ENCODE measurements around the gene RAB26.
"Not testable (repeated sequence)": the region's sequence is repeated elsewhere in the genome, so short reads cannot be mapped to it uniquely, and the experiment has no call there.

Gene RAB26

GRCh38 chr16:2147981-2148671 is at the start of gene RAB26:
Gene RAB26, plus strand, starts transcription at chr16:2148625. Its CDS starts 159 bp downstream, at chr16:2148784.
- DNase-seq (ENCODE audit: low spot score) = peak; percentile 75
- TF ChIP-seq CTCF (conservative IDR thresholded peaks at IDR 0.05; ENCODE audit: low read depth) = no peak
- ChIA-PET POLR2A (ENCODE audit: low non-redundant PET) (no interaction called here), CTCF (no interaction called here)
- H3K27ac ChIP-seq = peak within 1 kb of the TSS; percentile 100

- H3K27ac ChIP-seq; DNase-seq (ENCODE audit: low spot score); POLR2A ChIA-PET (ENCODE audit: low non-redundant PET); CTCF ChIA-PET: not testable (repeated sequence)
These were observed 46.8 kb upstream of the RAB26 start for GRCh38 chr16:2101581-2101980.

GRCh38 chr16:2102471-2102870 is 46.0 kb upstream of the RAB26 start:
- CTCF ChIA-PET = no interaction called here
- DNase-seq (ENCODE audit: low spot score) = no peak
- TF ChIP-seq CTCF (conservative IDR thresholded peaks at IDR 0.05; ENCODE audit: low read depth) = no peak

GRCh38 chr16:2104464-2104863 is 44.0 kb upstream of the RAB26 start:
- CTCF ChIA-PET; H3K27ac ChIP-seq; DNase-seq (ENCODE audit: low spot score); POLR2A ChIA-PET (ENCODE audit: low non-redundant PET): not testable (repeated sequence)

More at GRCh38 chr16:2102471-2102870, 46.0 kb upstream of the RAB26 start:
- POLR2A ChIA-PET (ENCODE audit: low non-redundant PET) = no interaction called here
- H3K27ac ChIP-seq = no peak overlapping the region

GRCh38 chr16:2105291-2105690 is 43.1 kb upstream of the RAB26 start:
- DNase-seq (ENCODE audit: low spot score); CTCF ChIA-PET; POLR2A ChIA-PET (ENCODE audit: low non-redundant PET): not testable (repeated sequence)
- H3K27ac ChIP-seq = peak overlapping the region; percentile 30

- POLR2A ChIA-PET (ENCODE audit: low non-redundant PET); DNase-seq (ENCODE audit: low spot score); CTCF ChIA-PET: not testable (repeated sequence)
- peak overlapping the region; percentile 30 for H3K27ac ChIP-seq
These were observed 42.7 kb upstream of the RAB26 start for GRCh38 chr16:2105769-2106168.

- POLR2A ChIA-PET (ENCODE audit: low non-redundant PET); H3K27ac ChIP-seq; DNase-seq (ENCODE audit: low spot score); CTCF ChIA-PET: not testable (repeated sequence)
These were observed 42.2 kb upstream of the RAB26 start for GRCh38 chr16:2106211-2106610.

GRCh38 chr16:2107121-2107790 is 41.2 kb upstream of the RAB26 start:
- peak overlapping the region; percentile 44 for H3K27ac ChIP-seq
- peak; percentile 48 for DNase-seq (ENCODE audit: low spot score)
- POLR2A ChIA-PET (ENCODE audit: low non-redundant PET); CTCF ChIA-PET: not testable (repeated sequence)

- DNase-seq (ENCODE audit: low spot score); POLR2A ChIA-PET (ENCODE audit: low non-redundant PET); CTCF ChIA-PET: not testable (repeated sequence)
- H3K27ac ChIP-seq = peak overlapping the region; percentile 44; the same call in 1 of the 2 replicates
These were observed 40.7 kb upstream of the RAB26 start for GRCh38 chr16:2107791-2108125.

- CTCF ChIA-PET; DNase-seq (ENCODE audit: low spot score); POLR2A ChIA-PET (ENCODE audit: low non-redundant PET); H3K27ac ChIP-seq: not testable (repeated sequence)
These were observed 39.8 kb upstream of the RAB26 start for GRCh38 chr16:2108446-2109270.

GRCh38 chr16:2109271-2109580 is 39.2 kb upstream of the RAB26 start:
- CTCF ChIA-PET; POLR2A ChIA-PET (ENCODE audit: low non-redundant PET); DNase-seq (ENCODE audit: low spot score): not testable (repeated sequence)

GRCh38 chr16:2109872-2110271 is 38.6 kb upstream of the RAB26 start:
- H3K27ac ChIP-seq; CTCF ChIA-PET; DNase-seq (ENCODE audit: low spot score); POLR2A ChIA-PET (ENCODE audit: low non-redundant PET): not testable (repeated sequence)

More at GRCh38 chr16:2109271-2109580, 39.2 kb upstream of the RAB26 start:
- not testable (repeated sequence) for H3K27ac ChIP-seq

GRCh38 chr16:2110332-2111008 is 38.0 kb upstream of the RAB26 start:
- DNase-seq (ENCODE audit: low spot score); POLR2A ChIA-PET (ENCODE audit: low non-redundant PET); CTCF ChIA-PET; H3K27ac ChIP-seq: not testable (repeated sequence)

GRCh38 chr16:2111009-2111353 is 37.4 kb upstream of the RAB26 start:
- POLR2A ChIA-PET (ENCODE audit: low non-redundant PET); CTCF ChIA-PET; H3K27ac ChIP-seq; DNase-seq (ENCODE audit: low spot score): not testable (repeated sequence)
